Stimulated activated naive CD8-positive, alpha-beta T cell treated with anti-CD3 and anti-CD28 coated beads, Interleukin-15, amount 100 ng/mL, for 72 hours (primary cell): ENCODE measurements around the gene PHACTR3.

Experiments
- ATAC-seq: fragments of 150-1000 bp; cut with Tn5 transposase; 2 replicates; pipeline ENCODE4 v1.10.0; 2021; ENCODE audit warnings: mild to moderate bottlenecking, moderate library complexity
- DNase-seq, 2 donors: peaks; one replicate each; pipeline ENCODE4 v3.0.0; 2021 to 2022
- H3K27ac Mint-ChIP-seq, 2 donors: one replicate each; pipeline ENCODE4 v1.8.0; 2022; ENCODE audit warnings: mild to moderate bottlenecking in 2 of 2, mixed read lengths in 2 of 2, moderate library complexity in 2 of 2
- H3K27me3 Mint-ChIP-seq: one replicate; pipeline ENCODE4 v1.8.0; 2022; ENCODE audit warnings: mixed read lengths
- H3K4me1 Mint-ChIP-seq: one replicate; pipeline ENCODE4 v1.8.0; 2022; ENCODE audit warnings: mild to moderate bottlenecking, mixed read lengths
- H3K4me3 Mint-ChIP-seq, 2 donors: one replicate each; pipeline ENCODE4 v1.8.0; 2022; ENCODE audit warnings: mild to moderate bottlenecking in 2 of 2, mixed read lengths in 2 of 2, moderate library complexity in 1 of 2
- H3K9me3 Mint-ChIP-seq, 2 donors: one replicate each; pipeline ENCODE4 v1.8.0; 2022; ENCODE audit warnings: mixed read lengths in 2 of 2

PHACTR3 gene

GRCh38 chr20:59620860-59621505 lies 16.6 kb downstream of the PHACTR3 start:
- H3K4me1 Mint-ChIP-seq = no peaks in the 10 kb centered on the region
- no peak overlapping the region for H3K27ac Mint-ChIP-seq
- no peaks in the 10 kb centered on the region for H3K9me3 Mint-ChIP-seq
- no peak for ATAC-seq
- DNase-seq = no peak
- H3K27me3 Mint-ChIP-seq = peaks cover 44% of the 10 kb centered on the region
- H3K4me3 Mint-ChIP-seq = no peak overlapping the region

GRCh38 chr20:59622496-59622895 lies 18.2 kb downstream of the PHACTR3 start:
- ATAC-seq (no peak), DNase-seq (no peak)
- no peak overlapping the region for H3K4me3 Mint-ChIP-seq
- peaks cover 39% of the 10 kb centered on the region for H3K27me3 Mint-ChIP-seq
- no peaks in the 10 kb centered on the region for H3K4me1 Mint-ChIP-seq
- H3K27ac Mint-ChIP-seq = no peak overlapping the region
- H3K9me3 Mint-ChIP-seq = no peaks in the 10 kb centered on the region

DNA sequence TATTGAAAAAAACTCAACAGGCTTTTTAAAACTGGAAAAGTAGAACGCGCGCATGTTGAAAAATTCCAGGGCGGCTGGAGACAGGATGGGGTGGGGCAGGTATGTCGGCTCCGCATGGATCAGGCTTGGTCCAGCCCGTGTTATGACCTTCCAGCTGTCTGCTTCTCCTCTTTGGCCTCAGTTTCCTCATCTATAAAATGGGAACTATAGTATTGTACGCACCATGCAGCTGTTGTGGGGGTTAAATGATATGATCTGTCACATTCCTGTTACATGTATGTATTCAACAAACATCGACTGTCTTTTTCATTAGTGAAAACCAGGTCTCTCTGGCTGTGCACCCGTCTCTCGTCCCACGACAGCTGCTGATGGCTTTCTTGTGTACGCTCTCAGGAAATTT lies 18.8 kb downstream of the PHACTR3 start:
- no peak overlapping the region for H3K27ac Mint-ChIP-seq

GRCh38 chr20:59623583-59623982 lies 19.2 kb downstream of the PHACTR3 start:
- Mint-ChIP-seq H3K4me1 (no peaks in the 10 kb centered on the region), H3K4me3 (no peak overlapping the region), H3K9me3 (no peaks in the 10 kb centered on the region), H3K27ac (no peak overlapping the region), H3K27me3 (peaks cover 28% of the 10 kb centered on the region)
- ATAC-seq (no peak), DNase-seq (no peak)

More for the DNA sequence above, 18.8 kb downstream of the PHACTR3 start:
- Mint-ChIP-seq H3K27me3 (peaks cover 32% of the 10 kb centered on the region), H3K4me3 (no peak overlapping the region), H3K9me3 (no peaks in the 10 kb centered on the region), H3K4me1 (no peaks in the 10 kb centered on the region)
- DNase-seq (no peak), ATAC-seq (no peak)

GRCh38 chr20:59624401-59624800 lies 20.1 kb downstream of the PHACTR3 start:
- Mint-ChIP-seq H3K4me1 (no peaks in the 10 kb centered on the region), H3K9me3 (no peaks in the 10 kb centered on the region), H3K27ac (no peak overlapping the region), H3K4me3 (no peak overlapping the region), H3K27me3 (peaks cover 27% of the 10 kb centered on the region)
- DNase-seq = no peak
- no peak for ATAC-seq

DNA sequence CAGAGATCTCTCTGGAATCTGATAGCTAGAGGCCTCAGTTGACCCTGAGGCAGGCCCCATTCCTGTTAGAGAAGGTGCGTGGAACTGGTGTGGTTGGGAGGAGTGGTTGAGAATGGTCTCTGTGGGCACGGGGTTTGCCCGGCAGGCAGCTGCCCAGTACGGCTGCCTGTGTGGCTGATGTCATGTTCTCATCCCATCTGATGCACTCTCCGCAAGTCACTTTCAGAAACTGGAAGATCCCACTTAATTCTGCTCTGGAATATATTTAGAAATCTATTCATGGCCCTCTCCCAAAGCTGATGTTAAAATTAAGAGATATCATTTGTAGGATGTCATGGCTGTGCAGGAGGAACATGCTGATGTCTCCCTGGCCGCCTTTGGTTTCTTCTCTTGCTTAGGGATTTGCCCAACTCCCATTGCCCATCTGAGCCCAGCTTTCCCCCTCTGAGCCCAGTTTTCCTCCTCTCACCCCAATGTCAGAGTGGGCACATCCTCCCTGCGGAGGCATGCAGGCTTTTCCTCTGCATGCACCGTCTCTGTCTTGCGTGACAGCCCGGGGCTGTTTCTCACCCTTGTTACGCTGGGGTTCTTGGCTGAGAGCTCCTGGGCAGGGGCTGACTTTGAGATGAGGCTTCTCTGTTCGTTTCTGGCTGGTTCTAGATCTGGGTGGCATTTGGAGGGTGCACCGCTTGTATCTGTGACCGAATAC lies 21.0 kb downstream of the PHACTR3 start:
- H3K9me3 Mint-ChIP-seq = no peaks in the 10 kb centered on the region
- ATAC-seq = no peak

DNA sequence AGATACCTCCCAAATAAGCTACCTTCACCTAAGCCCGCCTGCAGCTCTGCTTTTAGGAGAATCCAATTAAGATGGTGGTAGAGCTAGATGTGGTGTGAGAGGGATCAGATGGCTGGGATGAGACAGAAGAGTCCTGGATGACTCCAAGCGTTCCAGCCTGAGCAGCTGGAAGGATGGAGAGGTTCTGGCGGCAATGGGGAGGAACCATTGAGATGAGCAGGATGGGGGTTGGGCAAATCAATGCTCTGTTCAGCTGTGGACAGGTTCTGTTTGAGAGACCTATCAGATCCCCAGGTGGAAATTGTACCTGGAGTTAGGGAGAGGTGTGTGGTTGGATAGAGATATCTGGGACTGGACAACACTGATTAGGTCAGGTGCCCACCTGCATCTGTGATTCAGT lies 23.0 kb downstream of the PHACTR3 start:
- Mint-ChIP-seq H3K4me3 (no peak overlapping the region), H3K9me3 (no peaks in the 10 kb centered on the region), H3K27me3 (peaks cover 12% of the 10 kb centered on the region), H3K4me1 (no peaks in the 10 kb centered on the region), H3K27ac (no peak overlapping the region)
- DNase-seq = no peak
- no peak for ATAC-seq

More for the DNA sequence above, 21.0 kb downstream of the PHACTR3 start:
- peaks cover 25% of the 10 kb centered on the region for H3K27me3 Mint-ChIP-seq
- no peak overlapping the region for H3K4me3 Mint-ChIP-seq
- no peak for DNase-seq
- H3K4me1 Mint-ChIP-seq = no peaks in the 10 kb centered on the region
- peak overlapping the region in 1 of 2 donors; percentile 15 for H3K27ac Mint-ChIP-seq

GRCh38 chr20:59628171-59628570 lies 23.8 kb downstream of the PHACTR3 start:
- H3K4me3 Mint-ChIP-seq = no peak overlapping the region
- no peak overlapping the region for H3K27ac Mint-ChIP-seq
- ATAC-seq (no peak), DNase-seq (no peak)
- no peaks in the 10 kb centered on the region for H3K9me3 Mint-ChIP-seq
- H3K4me1 Mint-ChIP-seq = no peaks in the 10 kb centered on the region
- H3K27me3 Mint-ChIP-seq = peaks cover 12% of the 10 kb centered on the region

DNA sequence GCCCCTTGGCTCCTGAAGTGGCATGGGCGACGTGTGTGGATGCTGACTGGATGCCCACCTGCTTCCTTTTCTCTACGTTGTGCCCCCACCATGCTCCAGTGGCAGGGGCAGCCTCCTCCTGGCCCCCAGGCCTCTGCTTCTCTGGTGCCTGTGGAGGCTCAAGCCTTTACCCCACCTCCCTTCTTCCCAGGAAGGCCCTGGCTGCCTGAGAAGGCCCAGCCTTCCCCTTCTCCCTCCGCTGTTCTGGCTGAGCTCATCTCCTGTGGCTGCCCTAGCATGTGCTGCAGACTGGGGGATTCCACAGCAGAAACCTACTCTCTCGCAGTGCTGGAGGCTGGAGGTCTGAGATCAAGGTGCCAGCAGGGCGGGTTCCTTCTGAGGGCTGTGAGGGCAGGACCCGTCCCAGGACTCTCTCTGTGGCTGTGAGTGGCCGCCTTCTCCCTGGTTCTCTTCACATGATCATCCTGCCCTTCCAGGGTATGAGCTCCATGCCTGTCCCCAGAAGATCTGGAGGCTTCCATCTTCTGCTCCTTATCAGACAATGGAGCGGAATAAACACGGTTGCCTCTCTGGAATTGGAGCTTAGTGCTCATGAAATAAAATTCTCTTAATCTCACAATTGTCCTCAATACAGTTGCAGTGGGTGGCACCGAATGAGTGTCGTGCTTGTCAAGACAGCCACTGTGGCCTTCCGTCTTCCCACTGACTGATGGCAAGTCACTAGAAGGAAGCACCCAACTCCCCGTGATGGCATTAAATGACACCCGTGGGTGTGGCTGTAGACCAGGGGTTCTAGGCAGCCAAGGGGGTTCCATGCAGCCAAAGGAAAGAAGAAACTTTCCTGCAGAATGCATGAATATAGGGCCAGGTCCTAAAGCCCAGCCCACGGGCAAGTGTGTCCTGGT lies 25.1 kb downstream of the PHACTR3 start:
- DNase-seq (no peak), ATAC-seq (no peak)
- Mint-ChIP-seq H3K27ac (peak overlapping the region in 1 of 2 donors; percentile 54), H3K9me3 (no peaks in the 10 kb centered on the region), H3K4me1 (no peaks in the 10 kb centered on the region), H3K4me3 (no peak overlapping the region), H3K27me3 (peaks cover 12% of the 10 kb centered on the region)

DNA sequence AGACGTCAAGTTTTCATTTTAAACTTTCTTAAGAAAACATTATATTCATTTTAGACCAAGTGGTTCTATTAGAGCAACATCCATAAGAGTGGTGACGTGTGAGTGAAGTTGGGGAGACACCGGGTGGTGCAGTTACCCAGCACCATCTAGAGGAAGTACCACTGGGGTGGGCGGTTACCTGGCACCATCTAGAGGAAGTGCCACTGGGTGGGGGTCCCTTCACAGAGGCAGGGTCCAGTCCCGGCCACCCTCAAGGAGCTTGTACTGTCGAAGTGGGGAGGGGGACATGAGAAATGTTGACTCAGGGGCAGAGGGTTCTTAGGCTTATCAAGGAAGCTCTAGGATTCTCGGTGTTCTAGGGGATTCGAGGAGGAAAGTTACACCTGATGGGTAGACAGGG lies 26.2 kb downstream of the PHACTR3 start:
- ATAC-seq (no peak), DNase-seq (no peak)
- Mint-ChIP-seq H3K4me3 (no peak overlapping the region), H3K27ac (no peak overlapping the region), H3K4me1 (no peaks in the 10 kb centered on the region), H3K27me3 (peaks cover 11% of the 10 kb centered on the region), H3K9me3 (no peaks in the 10 kb centered on the region)

GRCh38 chr20:59631751-59632540 lies 27.6 kb downstream of the PHACTR3 start:
- H3K4me1 Mint-ChIP-seq = no peaks in the 10 kb centered on the region
- DNase-seq = no peak
- H3K9me3 Mint-ChIP-seq = no peaks in the 10 kb centered on the region
- no peak for ATAC-seq
- no peaks in the 10 kb centered on the region for H3K27me3 Mint-ChIP-seq
- no peak overlapping the region for H3K27ac Mint-ChIP-seq
- H3K4me3 Mint-ChIP-seq = no peak overlapping the region

- no peak for DNase-seq
- no peak overlapping the region for H3K27ac Mint-ChIP-seq
- H3K4me1 Mint-ChIP-seq = no peaks in the 10 kb centered on the region
- ATAC-seq = no peak
- H3K27me3 Mint-ChIP-seq = no peaks in the 10 kb centered on the region
- H3K9me3 Mint-ChIP-seq = no peaks in the 10 kb centered on the region
- H3K4me3 Mint-ChIP-seq = no peak overlapping the region
Measured at GRCh38 chr20:59632541-59633113, 28.3 kb downstream of the PHACTR3 start.

- H3K27ac Mint-ChIP-seq = no peak overlapping the region
- no peak overlapping the region for H3K4me3 Mint-ChIP-seq
- ATAC-seq (no peak), DNase-seq (no peak)
- H3K9me3 Mint-ChIP-seq = peaks cover 5 to 8% of the 10 kb centered on the region in 2 donors
- no peaks in the 10 kb centered on the region for H3K27me3 Mint-ChIP-seq
- H3K4me1 Mint-ChIP-seq = no peaks in the 10 kb centered on the region
Measured at GRCh38 chr20:59633656-59634251, 29.4 kb downstream of the PHACTR3 start.

- Mint-ChIP-seq H3K9me3 (peaks cover 5 to 12% of the 10 kb centered on the region in 2 donors), H3K4me3 (no peak overlapping the region), H3K27ac (no peak overlapping the region), H3K4me1 (no peaks in the 10 kb centered on the region), H3K27me3 (no peaks in the 10 kb centered on the region)
- ATAC-seq = no peak
- no peak for DNase-seq
Measured at GRCh38 chr20:59634435-59635005, 30.2 kb downstream of the PHACTR3 start.
